WERI-Rb-1 (cell line): ENCODE data around the gene SNX25.

ENCODE experiments used
- DNase-seq: peaks from one replicate; pipeline ENCODE4 v3.0.0-alpha.2; 2020
- H3K27ac ChIP-seq: fragments of 250-450 bp; sonication (Bioruptor Pico); 2 replicates; pipeline ENCODE4 v1.5.1; 2020; ENCODE audit warnings: mild to moderate bottlenecking, moderate library complexity
- H3K27me3 ChIP-seq: fragments of 250-450 bp; sonication (Bioruptor Pico); 2 replicates; pipeline ENCODE4 v1.5.1; 2021; ENCODE audit warnings: mild to moderate bottlenecking, low read depth, moderate library complexity; ENCODE audit not compliant: insufficient read depth, severe bottlenecking
- H3K36me3 ChIP-seq: fragments of 250-450 bp; sonication (Bioruptor Pico); 2 replicates; pipeline ENCODE4 v1.5.1; 2020; ENCODE audit warnings: mild to moderate bottlenecking, moderate library complexity
- H3K4me3 ChIP-seq: 2 replicates; pipeline ENCODE4 v1.5.1; 2011; ENCODE audit warnings: low read depth, mild to moderate bottlenecking, control low read depth, low read length
- H3K9me3 ChIP-seq: fragments of 250-450 bp; sonication (Bioruptor Pico); 2 replicates; pipeline ENCODE4 v1.5.1; 2021; ENCODE audit warnings: mild to moderate bottlenecking, moderate library complexity; ENCODE audit not compliant: severe bottlenecking
- TF ChIP-seq, protein P1 (sequence below): IDR thresholded peaks from 2 replicates; pipeline ENCODE4 v1.5.1; 2011; ENCODE audit warnings: low read depth, mild to moderate bottlenecking, control low read depth, inconsistent platforms, low read length

The SNX25 gene

DNA sequence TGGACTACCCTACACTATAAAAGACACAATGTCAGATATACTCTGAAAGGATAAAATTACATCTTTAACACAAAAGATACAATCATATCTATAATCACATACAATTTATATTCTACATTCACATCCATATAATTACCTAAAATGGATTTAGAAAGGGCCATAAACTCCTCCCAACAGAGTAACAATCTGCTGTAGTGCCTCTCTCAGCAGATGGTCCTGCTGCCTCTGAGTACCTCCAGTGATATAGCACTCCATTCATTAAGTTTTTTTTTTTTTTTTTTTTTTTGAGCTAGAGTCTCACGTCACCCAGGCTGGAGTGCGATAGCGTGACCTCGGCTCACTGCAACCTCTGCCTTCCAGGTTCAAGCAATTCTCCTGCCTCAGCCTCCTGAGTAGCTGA, 194.6 kb downstream of the SNX25 start:
- no peaks in the 10 kb centered on the region for H3K9me3 ChIP-seq
- H3K4me3 ChIP-seq: no peak overlapping the region
- peaks cover 44% of the 10 kb centered on the region for H3K36me3 ChIP-seq
- peak; percentile 26 for DNase-seq
- no peak overlapping the region for H3K27ac ChIP-seq
- no peaks in the 10 kb centered on the region for H3K27me3 ChIP-seq
- TF ChIP-seq, protein P1, sequence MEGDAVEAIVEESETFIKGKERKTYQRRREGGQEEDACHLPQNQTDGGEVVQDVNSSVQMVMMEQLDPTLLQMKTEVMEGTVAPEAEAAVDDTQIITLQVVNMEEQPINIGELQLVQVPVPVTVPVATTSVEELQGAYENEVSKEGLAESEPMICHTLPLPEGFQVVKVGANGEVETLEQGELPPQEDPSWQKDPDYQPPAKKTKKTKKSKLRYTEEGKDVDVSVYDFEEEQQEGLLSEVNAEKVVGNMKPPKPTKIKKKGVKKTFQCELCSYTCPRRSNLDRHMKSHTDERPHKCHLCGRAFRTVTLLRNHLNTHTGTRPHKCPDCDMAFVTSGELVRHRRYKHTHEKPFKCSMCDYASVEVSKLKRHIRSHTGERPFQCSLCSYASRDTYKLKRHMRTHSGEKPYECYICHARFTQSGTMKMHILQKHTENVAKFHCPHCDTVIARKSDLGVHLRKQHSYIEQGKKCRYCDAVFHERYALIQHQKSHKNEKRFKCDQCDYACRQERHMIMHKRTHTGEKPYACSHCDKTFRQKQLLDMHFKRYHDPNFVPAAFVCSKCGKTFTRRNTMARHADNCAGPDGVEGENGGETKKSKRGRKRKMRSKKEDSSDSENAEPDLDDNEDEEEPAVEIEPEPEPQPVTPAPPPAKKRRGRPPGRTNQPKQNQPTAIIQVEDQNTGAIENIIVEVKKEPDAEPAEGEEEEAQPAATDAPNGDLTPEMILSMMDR: no peak

DNA sequence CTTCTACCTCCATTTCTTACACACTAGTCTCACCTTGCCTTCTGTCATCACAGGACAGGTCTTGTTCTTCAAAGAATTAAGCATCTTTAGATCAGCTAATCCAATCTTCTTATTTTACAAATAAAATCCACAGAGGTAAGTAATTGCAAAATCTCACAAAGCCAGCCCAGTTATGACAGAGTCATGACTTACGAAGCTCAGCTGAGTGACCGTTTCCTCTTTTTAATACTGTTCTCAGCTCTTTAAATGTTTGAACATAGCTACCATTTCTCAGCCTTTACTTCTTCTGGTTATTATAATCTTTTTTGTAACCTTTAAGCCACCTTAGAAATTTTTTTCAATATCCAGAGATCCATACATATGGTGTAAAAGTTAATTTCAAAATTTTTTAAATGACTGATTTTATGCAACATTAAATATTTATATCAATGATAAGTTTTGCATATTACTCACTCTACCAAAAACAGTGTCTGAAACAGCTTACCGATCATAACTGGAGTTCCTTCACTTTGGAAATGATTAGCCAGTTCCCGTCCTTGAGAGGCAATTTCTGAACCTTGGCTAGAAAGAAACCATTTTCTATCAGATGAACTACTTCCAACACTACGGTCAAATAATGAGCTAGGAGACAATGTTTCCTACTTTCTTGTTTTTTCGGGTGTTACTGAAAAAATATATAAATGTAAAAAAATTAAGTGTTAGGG, 196.1 kb downstream of the SNX25 start:
- H3K36me3 ChIP-seq: peaks cover 40% of the 10 kb centered on the region
- no peak for DNase-seq
- H3K27ac ChIP-seq: no peak overlapping the region

DNA sequence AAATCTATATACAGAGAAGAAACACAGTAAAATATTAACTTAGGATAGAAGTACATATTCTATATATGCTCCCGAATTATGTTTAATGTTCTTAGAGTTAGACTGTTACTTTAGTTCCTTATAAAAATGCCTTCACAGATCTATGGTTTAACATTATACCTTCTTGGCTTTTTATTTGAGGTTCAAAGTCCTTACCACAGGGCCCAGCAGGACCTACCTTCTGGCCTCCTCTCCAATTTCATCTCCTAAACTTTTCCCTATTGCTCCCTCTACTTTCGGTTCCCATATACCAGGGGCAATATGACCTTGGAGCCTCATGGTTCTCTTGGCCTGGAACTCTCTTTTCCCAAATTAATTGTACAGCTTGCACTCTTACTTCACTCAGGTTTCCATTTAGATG, 199.0 kb downstream of the SNX25 start:
- Histone ChIP-seq H3K27ac (no peak overlapping the region), H3K4me3 (no peak overlapping the region), H3K9me3 (peaks cover 3% of the 10 kb centered on the region), H3K27me3 (no peaks in the 10 kb centered on the region), H3K36me3 (peaks cover 29% of the 10 kb centered on the region)
- TF ChIP-seq, protein P1: no peak
- no peak for DNase-seq

More for the DNA sequence above, 196.1 kb downstream of the SNX25 start:
- Histone ChIP-seq H3K27me3 (no peaks in the 10 kb centered on the region), H3K9me3 (peaks cover 3% of the 10 kb centered on the region), H3K4me3 (no peak overlapping the region)
- TF ChIP-seq, protein P1: no peak

DNA sequence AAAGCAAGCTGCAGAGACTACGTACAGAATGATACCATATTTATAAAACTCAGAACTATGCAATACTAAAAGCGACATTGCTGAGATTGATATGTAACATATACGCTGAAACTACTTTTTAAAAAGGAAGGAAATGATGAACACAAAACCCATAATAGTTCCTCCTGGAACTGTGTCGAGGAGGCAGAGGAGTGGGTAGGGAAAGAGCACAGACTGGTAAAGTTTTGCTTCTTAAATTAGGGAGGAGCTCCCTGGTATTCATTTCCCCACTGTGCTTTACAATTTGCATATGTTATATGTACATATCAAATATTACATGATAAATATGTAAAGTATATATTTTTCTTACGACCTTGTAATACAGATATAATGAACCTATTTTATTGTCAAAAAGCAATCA, 202.5 kb downstream of the SNX25 start:
- DNase-seq: no peak
- TF ChIP-seq, protein P1: no peak
- H3K4me3 ChIP-seq: no peak overlapping the region
- peaks cover 3% of the 10 kb centered on the region for H3K9me3 ChIP-seq
- no peaks in the 10 kb centered on the region for H3K27me3 ChIP-seq
- H3K27ac ChIP-seq: no peak overlapping the region
- peaks cover 35% of the 10 kb centered on the region for H3K36me3 ChIP-seq

DNA sequence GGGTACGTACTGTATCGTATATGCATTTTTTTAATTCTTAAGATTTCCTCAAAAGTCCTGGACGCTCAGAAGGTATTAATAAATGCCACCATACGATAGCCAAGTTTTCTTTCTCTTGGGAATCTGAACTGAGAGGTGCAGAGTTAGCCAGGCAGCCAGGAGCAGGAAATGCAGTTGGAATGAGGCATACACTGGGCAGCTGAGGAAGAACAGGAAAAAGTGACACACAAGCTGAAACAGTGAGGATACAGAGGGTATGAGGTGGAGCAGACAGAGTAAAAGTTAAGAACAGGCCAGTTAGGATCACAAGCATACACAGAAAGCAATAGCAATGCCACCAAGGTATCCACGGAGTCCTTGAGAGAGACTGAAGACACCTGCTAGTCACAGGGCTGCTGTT, 203.0 kb downstream of the SNX25 start:
- peaks cover 3% of the 10 kb centered on the region for H3K9me3 ChIP-seq
- no peak overlapping the region for H3K4me3 ChIP-seq
- no peak overlapping the region for H3K27ac ChIP-seq
- TF ChIP-seq, protein P1: no peak
- no peaks in the 10 kb centered on the region for H3K27me3 ChIP-seq
- peaks cover 40% of the 10 kb centered on the region for H3K36me3 ChIP-seq
- no peak for DNase-seq
